ENCODE results near the gene RNASEH2B.

Gene RNASEH2B

DNA sequence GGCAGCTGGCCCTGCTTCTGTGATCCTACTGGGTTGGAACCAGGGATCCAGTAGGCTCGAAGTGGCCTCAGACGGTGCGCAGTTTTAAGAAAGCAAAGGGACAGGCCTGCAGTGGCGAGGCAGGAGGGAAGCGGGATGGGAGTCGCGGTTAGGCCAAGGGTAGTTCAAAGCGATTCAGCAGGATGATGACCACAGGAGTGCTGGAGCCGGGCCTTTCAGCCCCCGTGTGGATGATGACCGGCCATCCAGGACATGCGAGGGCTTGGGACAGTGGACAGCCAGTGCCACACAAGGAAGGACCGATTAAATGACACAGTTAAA is 854 bp downstream of the RNASEH2B start:
- Histone ChIP-seq H3K4me1 (ENCODE audit: insufficient read depth, low read length) (peaks cover 15% of the 10 kb centered on the region; the same call in 1 of the 2 replicates), H3K27ac (ENCODE audit: low read length) (peak overlapping the region; percentile 73), H3K9ac (ENCODE audit: low read depth, low read length) (peak overlapping the region; percentile 89; the same call in 1 of the 2 replicates), H3K36me3 (ENCODE audit: insufficient read depth, low read depth, low read length) (no peaks in the 10 kb centered on the region), H3K9me3 (ENCODE audit: insufficient read depth, low read depth, low read length) (no peaks in the 10 kb centered on the region), H3K27me3 (ENCODE audit: insufficient read depth, low read length) (no peaks in the 10 kb centered on the region), H3K4me3 (ENCODE audit: low read length) (peak overlapping the region; percentile 85)

DNA sequence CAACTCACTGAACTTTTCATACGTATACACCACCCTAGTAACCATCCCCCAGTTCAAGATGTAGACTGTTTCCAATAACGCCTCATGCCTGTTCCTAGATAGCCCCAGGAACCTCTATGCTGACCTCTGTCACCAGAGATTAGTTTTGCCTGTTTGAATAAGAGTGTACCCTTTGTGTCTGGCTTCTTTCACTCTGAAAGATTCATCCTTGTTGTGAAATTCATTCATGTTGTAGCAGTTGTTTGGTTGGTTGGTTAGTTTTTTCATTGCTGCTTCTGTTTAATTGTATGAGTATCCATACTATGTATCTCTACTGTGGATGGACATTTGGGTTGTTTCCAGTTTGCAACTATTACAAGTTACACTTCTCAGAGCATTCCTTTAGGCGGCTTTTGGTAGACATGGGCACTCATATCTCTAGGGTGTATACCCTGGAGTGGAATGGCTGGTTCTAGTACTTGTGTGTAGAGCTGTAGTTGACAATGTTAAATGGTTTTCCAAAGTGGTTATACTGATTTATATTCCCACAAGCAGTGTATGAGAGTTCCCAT is 1.6 kb downstream of the RNASEH2B start:
- peaks cover 19% of the 10 kb centered on the region for H3K4me1 ChIP-seq (ENCODE audit: insufficient read depth, low read length)
- H3K4me3 ChIP-seq (ENCODE audit: low read length), result peak overlapping the region; percentile 85
- no peaks in the 10 kb centered on the region for H3K9me3 ChIP-seq (ENCODE audit: insufficient read depth, low read depth, low read length)
- no peaks in the 10 kb centered on the region for H3K27me3 ChIP-seq (ENCODE audit: insufficient read depth, low read length)
- peak overlapping the region; percentile 89; the same call in 1 of the 2 replicates for H3K9ac ChIP-seq (ENCODE audit: low read depth, low read length)
- no peak overlapping the region for H3K27ac ChIP-seq (ENCODE audit: low read length)
- no peaks in the 10 kb centered on the region for H3K36me3 ChIP-seq (ENCODE audit: insufficient read depth, low read depth, low read length)

DNA sequence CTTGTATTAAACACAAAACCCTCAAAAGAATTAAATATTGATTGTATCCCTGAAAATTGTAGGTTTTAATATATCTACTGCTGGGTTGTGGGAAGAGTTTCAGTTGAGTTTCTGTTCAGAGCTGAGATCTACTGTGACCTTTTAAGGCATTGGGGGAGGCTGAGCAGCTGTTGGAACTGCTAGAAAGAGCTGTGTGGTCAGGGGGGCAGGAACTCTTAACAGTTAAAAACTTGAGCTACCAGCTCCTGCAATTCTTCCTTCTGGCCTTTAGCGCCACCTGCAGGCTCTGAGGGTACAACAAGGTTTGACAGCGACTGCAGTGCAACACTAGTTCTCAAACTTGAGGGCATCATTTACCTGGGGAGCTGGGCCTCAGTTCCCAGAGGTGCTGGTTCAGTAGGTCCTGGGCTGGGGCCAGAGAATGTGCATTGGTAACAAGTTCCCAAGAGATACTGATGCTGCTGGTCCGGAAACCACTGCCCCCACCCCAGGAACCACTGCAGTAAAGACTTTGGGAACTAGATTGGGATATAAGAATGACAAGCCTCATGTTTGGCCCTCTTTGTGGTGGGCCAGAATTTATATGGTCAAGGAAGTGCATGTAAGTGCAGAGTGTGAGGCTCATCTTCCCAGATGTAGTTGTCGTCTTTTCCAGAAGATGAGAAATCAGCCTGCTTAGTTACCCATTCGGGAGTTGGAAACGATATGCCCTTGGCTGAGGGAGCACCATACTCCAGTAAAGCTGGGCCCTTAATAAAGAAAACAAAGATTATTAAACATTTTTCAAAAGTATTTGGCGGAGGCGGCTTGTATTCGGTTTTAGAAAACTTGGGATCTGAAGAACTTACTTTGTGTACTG is 2.6 kb downstream of the RNASEH2B start:
- no peak overlapping the region for H3K27ac ChIP-seq (ENCODE audit: low read length)
- no peaks in the 10 kb centered on the region for H3K27me3 ChIP-seq (ENCODE audit: insufficient read depth, low read length)
- H3K9ac ChIP-seq (ENCODE audit: low read depth, low read length), result peak overlapping the region; percentile 89; the same call in 1 of the 2 replicates
- peak overlapping the region; percentile 85; the same call in 1 of the 2 replicates for H3K4me3 ChIP-seq (ENCODE audit: low read length)
- peaks cover 29% of the 10 kb centered on the region for H3K4me1 ChIP-seq (ENCODE audit: insufficient read depth, low read length)
- no peaks in the 10 kb centered on the region for H3K9me3 ChIP-seq (ENCODE audit: insufficient read depth, low read depth, low read length)
- no peaks in the 10 kb centered on the region for H3K36me3 ChIP-seq (ENCODE audit: insufficient read depth, low read depth, low read length)

DNA sequence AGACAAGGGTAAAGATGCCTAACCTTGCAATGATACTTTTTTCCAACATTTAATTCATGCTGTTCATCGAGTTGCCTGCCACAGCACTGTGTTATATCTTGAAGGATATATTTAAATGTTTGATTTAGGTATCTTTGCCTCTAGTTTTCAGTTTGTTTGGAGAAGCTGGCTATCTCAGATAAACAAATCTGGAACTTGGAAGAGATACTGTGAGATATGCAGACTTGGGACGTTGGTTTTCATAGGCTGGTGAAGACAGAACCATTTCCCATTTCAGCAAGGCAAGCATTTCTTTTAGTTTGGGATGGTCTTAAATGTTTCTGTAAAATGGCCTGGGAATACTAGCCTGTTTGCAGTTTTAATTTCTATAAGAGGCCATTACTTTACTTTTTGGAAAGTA is 3.3 kb downstream of the RNASEH2B start:
- Histone ChIP-seq H3K27ac (ENCODE audit: low read length) (no peak overlapping the region), H3K9me3 (ENCODE audit: insufficient read depth, low read depth, low read length) (no peaks in the 10 kb centered on the region), H3K36me3 (ENCODE audit: insufficient read depth, low read depth, low read length) (no peaks in the 10 kb centered on the region), H3K9ac (ENCODE audit: low read depth, low read length) (no peak overlapping the region), H3K4me1 (ENCODE audit: insufficient read depth, low read length) (peaks cover 32% of the 10 kb centered on the region), H3K4me3 (ENCODE audit: low read length) (no peak overlapping the region), H3K27me3 (ENCODE audit: insufficient read depth, low read length) (no peaks in the 10 kb centered on the region)

DNA sequence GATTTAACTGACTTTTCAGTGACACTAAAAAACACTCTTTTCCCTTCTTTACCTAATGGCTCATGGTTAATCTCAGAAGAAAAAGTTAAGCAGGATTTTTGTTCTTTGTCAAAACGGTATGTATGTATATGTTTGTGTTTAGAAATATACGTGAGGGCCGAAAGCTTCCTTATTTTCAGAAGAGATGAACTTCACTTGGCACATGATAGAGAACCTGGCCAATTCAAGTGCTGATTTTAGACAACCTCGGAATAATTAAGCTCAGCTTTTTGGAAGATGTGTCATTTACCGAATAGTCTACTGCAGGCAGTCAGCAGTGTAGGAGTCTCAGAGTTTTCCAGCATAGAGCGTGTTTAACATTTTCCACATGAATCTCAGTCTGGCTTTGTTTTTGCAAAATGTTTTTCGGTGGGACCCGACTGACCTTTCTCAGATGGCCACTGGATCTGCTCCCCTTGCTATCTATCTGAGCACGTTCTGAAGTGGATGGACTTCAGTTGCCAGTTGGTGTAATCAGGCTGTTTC is 4.6 kb downstream of the RNASEH2B start:
- no peaks in the 10 kb centered on the region for H3K9me3 ChIP-seq (ENCODE audit: insufficient read depth, low read depth, low read length)
- no peak overlapping the region for H3K4me3 ChIP-seq (ENCODE audit: low read length)
- H3K27ac ChIP-seq (ENCODE audit: low read length), result no peak overlapping the region
- no peaks in the 10 kb centered on the region for H3K36me3 ChIP-seq (ENCODE audit: insufficient read depth, low read depth, low read length)
- peaks cover 32% of the 10 kb centered on the region for H3K4me1 ChIP-seq (ENCODE audit: insufficient read depth, low read length)
- H3K27me3 ChIP-seq (ENCODE audit: insufficient read depth, low read length), result no peaks in the 10 kb centered on the region
- no peak overlapping the region for H3K9ac ChIP-seq (ENCODE audit: low read depth, low read length)

DNA sequence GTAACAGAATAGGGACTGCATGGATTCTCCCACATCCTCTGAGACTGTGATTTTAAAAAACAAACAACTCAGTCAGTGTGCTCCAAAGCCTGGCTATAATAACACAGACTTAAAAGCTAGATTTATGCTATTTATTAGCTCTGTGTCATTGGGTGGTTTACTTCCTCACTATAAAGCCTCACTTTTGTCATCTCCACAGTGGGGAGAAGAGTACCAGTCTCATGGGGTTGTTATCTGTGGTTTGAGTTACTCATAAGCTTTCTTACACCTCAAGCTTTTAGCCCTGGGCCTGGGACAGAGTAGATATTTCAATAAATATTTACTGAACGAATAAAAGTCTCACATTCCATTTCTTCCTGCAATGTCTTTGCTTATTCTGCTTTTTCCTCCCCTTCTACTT is 5.3 kb downstream of the RNASEH2B start:
- Histone ChIP-seq H3K9me3 (ENCODE audit: insufficient read depth, low read depth, low read length) (no peaks in the 10 kb centered on the region), H3K27me3 (ENCODE audit: insufficient read depth, low read length) (no peaks in the 10 kb centered on the region), H3K4me1 (ENCODE audit: insufficient read depth, low read length) (peaks cover 32% of the 10 kb centered on the region), H3K9ac (ENCODE audit: low read depth, low read length) (no peak overlapping the region), H3K36me3 (ENCODE audit: insufficient read depth, low read depth, low read length) (no peaks in the 10 kb centered on the region), H3K4me3 (ENCODE audit: low read length) (no peak overlapping the region), H3K27ac (ENCODE audit: low read length) (no peak overlapping the region)

DNA sequence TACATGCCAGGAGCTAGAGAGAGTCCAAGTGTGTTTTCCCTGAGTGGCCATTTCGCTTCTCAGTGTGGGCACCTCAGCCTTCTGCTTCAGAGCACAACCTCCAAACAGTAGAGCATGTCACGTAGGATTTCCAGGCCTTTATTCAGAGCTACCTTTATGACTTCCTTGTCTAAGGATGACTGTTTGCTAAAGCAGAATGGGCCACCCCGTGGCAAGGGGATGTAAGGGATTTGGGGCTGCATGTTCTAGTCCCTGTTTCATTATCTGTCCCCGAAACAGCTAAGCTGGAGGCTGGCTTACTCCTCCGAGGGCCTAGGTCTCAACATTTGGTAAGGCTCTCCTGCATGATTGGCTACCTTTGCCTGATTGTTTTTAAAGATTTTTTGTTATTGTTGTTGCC is 6.0 kb downstream of the RNASEH2B start:
- H3K27me3 ChIP-seq (ENCODE audit: insufficient read depth, low read length), result no peaks in the 10 kb centered on the region
- no peak overlapping the region for H3K4me3 ChIP-seq (ENCODE audit: low read length)
- no peak overlapping the region for H3K9ac ChIP-seq (ENCODE audit: low read depth, low read length)
- H3K36me3 ChIP-seq (ENCODE audit: insufficient read depth, low read depth, low read length), result no peaks in the 10 kb centered on the region
- peaks cover 32% of the 10 kb centered on the region for H3K4me1 ChIP-seq (ENCODE audit: insufficient read depth, low read length)
- no peak overlapping the region for H3K27ac ChIP-seq (ENCODE audit: low read length)
- H3K9me3 ChIP-seq (ENCODE audit: insufficient read depth, low read depth, low read length), result no peaks in the 10 kb centered on the region

DNA sequence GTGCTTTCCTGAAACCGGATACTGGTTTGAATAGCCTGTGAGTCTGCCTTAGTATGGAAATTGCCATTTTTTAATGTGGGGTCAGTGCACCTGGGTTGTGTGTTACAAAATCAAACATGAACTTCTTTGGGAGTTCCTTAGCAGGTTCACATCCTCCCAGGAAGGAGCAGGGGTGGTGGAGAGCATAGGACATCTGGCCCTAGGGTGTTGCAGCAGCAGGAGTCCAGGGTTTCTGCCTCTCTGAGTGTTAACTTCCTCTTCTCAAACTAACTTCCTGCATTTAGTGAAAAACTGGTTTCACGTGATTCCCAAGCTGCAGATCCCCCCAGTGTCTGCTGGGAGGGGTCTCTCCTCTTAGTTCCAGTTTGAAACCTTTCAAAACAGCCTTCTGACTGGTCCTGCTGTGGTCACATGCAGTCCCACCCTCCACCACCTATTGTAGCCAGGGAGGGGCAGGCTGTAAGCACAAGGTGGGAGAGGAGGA is 7.2 kb downstream of the RNASEH2B start:
- Histone ChIP-seq H3K9ac (ENCODE audit: low read depth, low read length) (no peak overlapping the region), H3K36me3 (ENCODE audit: insufficient read depth, low read depth, low read length) (no peaks in the 10 kb centered on the region), H3K27me3 (ENCODE audit: insufficient read depth, low read length) (no peaks in the 10 kb centered on the region), H3K27ac (ENCODE audit: low read length) (peak overlapping the region; percentile 55), H3K9me3 (ENCODE audit: insufficient read depth, low read depth, low read length) (peaks cover 3% of the 10 kb centered on the region; the same call in 1 of the 2 replicates), H3K4me3 (ENCODE audit: low read length) (no peak overlapping the region), H3K4me1 (ENCODE audit: insufficient read depth, low read length) (peaks cover 24% of the 10 kb centered on the region)

DNA sequence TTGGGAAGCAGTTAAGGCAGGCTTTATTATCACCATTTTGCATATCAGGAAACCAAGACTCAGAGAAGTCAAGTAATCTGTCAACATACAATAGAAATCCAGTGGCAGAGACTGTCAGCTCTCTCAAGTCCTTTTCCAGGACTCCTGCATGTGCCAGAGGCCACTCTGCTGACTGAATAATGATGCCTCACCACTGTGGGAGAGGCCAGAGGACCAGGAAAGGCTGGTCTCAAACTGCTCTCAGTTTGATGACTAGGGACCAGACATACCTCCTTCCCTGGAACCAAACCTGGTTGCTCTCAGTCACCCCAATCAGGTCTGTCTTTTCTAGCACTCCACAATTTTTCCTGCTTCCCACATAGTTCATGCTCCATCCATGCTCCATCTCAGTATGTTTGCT is 8.0 kb downstream of the RNASEH2B start:
- peaks cover 22% of the 10 kb centered on the region for H3K4me1 ChIP-seq (ENCODE audit: insufficient read depth, low read length)
- H3K27ac ChIP-seq (ENCODE audit: low read length), result no peak overlapping the region
- peaks cover 11% of the 10 kb centered on the region; the same call in 1 of the 2 replicates for H3K9me3 ChIP-seq (ENCODE audit: insufficient read depth, low read depth, low read length)
- H3K27me3 ChIP-seq (ENCODE audit: insufficient read depth, low read length), result no peaks in the 10 kb centered on the region
- H3K4me3 ChIP-seq (ENCODE audit: low read length), result no peak overlapping the region
- no peaks in the 10 kb centered on the region for H3K36me3 ChIP-seq (ENCODE audit: insufficient read depth, low read depth, low read length)
- H3K9ac ChIP-seq (ENCODE audit: low read depth, low read length), result no peak overlapping the region

DNA sequence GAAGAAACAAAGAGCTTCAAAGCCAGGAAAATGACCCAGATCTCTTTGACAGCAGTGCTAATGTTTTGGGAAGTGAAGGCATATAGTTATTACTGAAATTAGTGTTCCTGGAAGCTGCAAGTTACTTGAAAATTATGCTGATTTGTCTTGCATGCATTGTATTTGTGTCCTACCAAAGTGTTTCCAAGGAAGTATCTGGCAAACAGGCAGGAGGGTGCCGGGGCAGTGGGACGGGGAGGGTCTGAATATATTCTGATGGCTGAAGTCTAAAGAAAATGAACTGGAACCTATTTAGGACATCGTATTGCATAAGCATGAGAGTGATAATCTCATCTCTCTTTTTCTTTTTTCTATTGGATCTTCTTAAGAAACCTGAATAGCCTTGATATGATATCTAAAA is 9.0 kb downstream of the RNASEH2B start:
- Histone ChIP-seq H3K36me3 (ENCODE audit: insufficient read depth, low read depth, low read length) (no peaks in the 10 kb centered on the region), H3K27me3 (ENCODE audit: insufficient read depth, low read length) (no peaks in the 10 kb centered on the region), H3K9me3 (ENCODE audit: insufficient read depth, low read depth, low read length) (peaks cover 21% of the 10 kb centered on the region), H3K27ac (ENCODE audit: low read length) (no peak overlapping the region), H3K9ac (ENCODE audit: low read depth, low read length) (no peak overlapping the region), H3K4me3 (ENCODE audit: low read length) (no peak overlapping the region), H3K4me1 (ENCODE audit: insufficient read depth, low read length) (peaks cover 22% of the 10 kb centered on the region)

DNA sequence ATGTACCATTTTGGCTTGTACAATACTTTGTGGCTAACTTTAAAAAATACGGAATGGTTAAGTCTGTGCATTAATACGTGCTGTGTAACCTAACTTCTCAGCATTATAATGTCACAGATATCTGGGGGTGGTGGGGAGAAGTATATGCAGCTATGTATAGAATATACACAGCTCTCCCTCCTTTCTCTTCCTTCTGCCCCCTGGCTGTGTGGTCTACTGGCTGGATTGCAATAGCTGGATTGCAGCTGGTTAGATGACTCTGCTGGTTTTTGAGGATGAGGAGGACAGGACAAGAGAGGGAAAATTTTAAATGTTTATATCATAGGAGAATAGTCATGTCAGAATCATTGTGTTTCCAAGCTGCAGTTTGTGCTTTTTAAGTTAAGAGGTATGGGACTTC is 9.7 kb downstream of the RNASEH2B start:
- no peaks in the 10 kb centered on the region for H3K36me3 ChIP-seq (ENCODE audit: insufficient read depth, low read depth, low read length)
- H3K9ac ChIP-seq (ENCODE audit: low read depth, low read length), result no peak overlapping the region
- peaks cover 28% of the 10 kb centered on the region for H3K9me3 ChIP-seq (ENCODE audit: insufficient read depth, low read depth, low read length)
- no peak overlapping the region for H3K27ac ChIP-seq (ENCODE audit: low read length)
- H3K4me1 ChIP-seq (ENCODE audit: insufficient read depth, low read length), result peaks cover 22% of the 10 kb centered on the region
- H3K27me3 ChIP-seq (ENCODE audit: insufficient read depth, low read length), result no peaks in the 10 kb centered on the region
- no peak overlapping the region for H3K4me3 ChIP-seq (ENCODE audit: low read length)

DNA sequence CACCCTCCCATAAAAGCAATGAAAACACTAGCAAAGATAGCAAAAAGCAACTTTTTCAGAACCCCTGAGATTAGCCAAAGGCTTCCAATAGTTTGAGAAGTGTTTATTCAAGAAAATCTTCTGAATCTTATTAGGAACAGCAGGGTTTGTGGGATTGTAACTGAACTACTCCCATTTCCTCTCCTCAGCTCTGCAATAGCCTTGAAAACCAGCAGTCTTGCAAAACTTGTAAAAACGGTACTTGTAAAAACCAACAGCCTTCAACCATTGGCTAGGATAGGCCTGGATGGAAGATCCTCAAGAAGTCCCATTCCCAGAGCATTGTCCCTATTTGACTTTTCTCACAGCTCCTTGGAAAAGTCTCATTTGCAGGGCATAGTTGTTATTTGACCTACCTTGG is 12.1 kb downstream of the RNASEH2B start:
- H3K9ac ChIP-seq (ENCODE audit: low read depth, low read length), result no peak overlapping the region
- H3K4me3 ChIP-seq (ENCODE audit: low read length), result no peak overlapping the region
- H3K36me3 ChIP-seq (ENCODE audit: insufficient read depth, low read depth, low read length), result no peaks in the 10 kb centered on the region
- H3K27ac ChIP-seq (ENCODE audit: low read length), result no peak overlapping the region
- H3K4me1 ChIP-seq (ENCODE audit: insufficient read depth, low read length), result peaks cover 8% of the 10 kb centered on the region
- peaks cover 35% of the 10 kb centered on the region for H3K9me3 ChIP-seq (ENCODE audit: insufficient read depth, low read depth, low read length)
- H3K27me3 ChIP-seq (ENCODE audit: insufficient read depth, low read length), result no peaks in the 10 kb centered on the region

All from iPS-20b (cell line).